Measurements from ENCODE around the gene CCSER1.

- TF ChIP-seq EZH2 (IDR thresholded peaks at IDR 0.05; ENCODE audit: borderline replicate concordance, low read length): no peak
- TF ChIP-seq, protein P1, sequence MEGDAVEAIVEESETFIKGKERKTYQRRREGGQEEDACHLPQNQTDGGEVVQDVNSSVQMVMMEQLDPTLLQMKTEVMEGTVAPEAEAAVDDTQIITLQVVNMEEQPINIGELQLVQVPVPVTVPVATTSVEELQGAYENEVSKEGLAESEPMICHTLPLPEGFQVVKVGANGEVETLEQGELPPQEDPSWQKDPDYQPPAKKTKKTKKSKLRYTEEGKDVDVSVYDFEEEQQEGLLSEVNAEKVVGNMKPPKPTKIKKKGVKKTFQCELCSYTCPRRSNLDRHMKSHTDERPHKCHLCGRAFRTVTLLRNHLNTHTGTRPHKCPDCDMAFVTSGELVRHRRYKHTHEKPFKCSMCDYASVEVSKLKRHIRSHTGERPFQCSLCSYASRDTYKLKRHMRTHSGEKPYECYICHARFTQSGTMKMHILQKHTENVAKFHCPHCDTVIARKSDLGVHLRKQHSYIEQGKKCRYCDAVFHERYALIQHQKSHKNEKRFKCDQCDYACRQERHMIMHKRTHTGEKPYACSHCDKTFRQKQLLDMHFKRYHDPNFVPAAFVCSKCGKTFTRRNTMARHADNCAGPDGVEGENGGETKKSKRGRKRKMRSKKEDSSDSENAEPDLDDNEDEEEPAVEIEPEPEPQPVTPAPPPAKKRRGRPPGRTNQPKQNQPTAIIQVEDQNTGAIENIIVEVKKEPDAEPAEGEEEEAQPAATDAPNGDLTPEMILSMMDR (IDR thresholded peaks at IDR 0.05; ENCODE audit: low read length): no peak
Measured at GRCh38 chr4:90648791-90649190, 521.6 kb downstream of the CCSER1 start.

All from OCI-LY1 (cell line).